HL-60 (cell line): ENCODE results near the gene PIK3R3.

ENCODE experiments used
- GABPA ChIP-seq: IDR thresholded peaks from 2 replicates; pipeline ENCODE4 v1.6.1; 2012; ENCODE audit warnings: low read depth
- POLR2AphosphoS5 ChIP-seq: IDR thresholded peaks from 2 replicates; pipeline ENCODE4 v1.6.1; 2012; ENCODE audit warnings: low read depth
- SPI1 ChIP-seq: IDR thresholded peaks from 2 replicates; pipeline ENCODE4 v1.6.1; 2012; ENCODE audit warnings: low read depth, mild to moderate bottlenecking, borderline replicate concordance
- TF ChIP-seq, protein P1 (sequence below): IDR thresholded peaks from one replicate; pipeline ENCODE4 v1.5.1; 2011; ENCODE audit warnings: low read length, control low read depth, inconsistent platforms; ENCODE audit not compliant: insufficient read depth

DNA sequence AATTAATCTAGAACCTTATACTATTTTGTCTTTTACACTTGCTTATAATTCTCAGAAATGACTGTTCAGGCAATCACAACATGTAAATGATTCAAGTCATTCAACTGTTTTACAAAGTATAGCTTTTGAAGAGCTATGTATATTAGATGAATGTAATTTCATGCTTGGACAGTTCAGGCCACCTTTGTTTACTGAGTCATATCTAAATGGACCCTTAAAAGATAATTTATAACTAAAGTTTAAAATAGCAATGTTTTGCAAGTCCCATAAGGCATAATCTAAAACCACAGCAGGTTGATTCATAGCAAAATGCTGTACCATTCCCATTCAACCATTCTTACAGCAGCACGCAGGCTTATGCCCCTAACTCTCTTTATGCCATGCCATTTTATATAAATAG is 64.8 kb downstream of the PIK3R3 start:
- TF ChIP-seq POLR2AphosphoS5, result no peak
- TF ChIP-seq, protein P1, sequence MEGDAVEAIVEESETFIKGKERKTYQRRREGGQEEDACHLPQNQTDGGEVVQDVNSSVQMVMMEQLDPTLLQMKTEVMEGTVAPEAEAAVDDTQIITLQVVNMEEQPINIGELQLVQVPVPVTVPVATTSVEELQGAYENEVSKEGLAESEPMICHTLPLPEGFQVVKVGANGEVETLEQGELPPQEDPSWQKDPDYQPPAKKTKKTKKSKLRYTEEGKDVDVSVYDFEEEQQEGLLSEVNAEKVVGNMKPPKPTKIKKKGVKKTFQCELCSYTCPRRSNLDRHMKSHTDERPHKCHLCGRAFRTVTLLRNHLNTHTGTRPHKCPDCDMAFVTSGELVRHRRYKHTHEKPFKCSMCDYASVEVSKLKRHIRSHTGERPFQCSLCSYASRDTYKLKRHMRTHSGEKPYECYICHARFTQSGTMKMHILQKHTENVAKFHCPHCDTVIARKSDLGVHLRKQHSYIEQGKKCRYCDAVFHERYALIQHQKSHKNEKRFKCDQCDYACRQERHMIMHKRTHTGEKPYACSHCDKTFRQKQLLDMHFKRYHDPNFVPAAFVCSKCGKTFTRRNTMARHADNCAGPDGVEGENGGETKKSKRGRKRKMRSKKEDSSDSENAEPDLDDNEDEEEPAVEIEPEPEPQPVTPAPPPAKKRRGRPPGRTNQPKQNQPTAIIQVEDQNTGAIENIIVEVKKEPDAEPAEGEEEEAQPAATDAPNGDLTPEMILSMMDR, result no peak
- no peak for TF ChIP-seq GABPA
- no peak for TF ChIP-seq SPI1
